Panc1 (cell line): Measurements from ENCODE around the gene E2F1. TPM values are rescaled to one million over a fixed set of nuclear protein-coding genes. Genes with fewer than 3 reads are reported as not detected.

Experiments used
- ATAC-seq: fragments of 200-7000 bp; cut with Tn5 transposase; 2 replicates; pipeline ENCODE4 v1.9.1; 2020; ENCODE audit warnings: mild to moderate bottlenecking, moderate library complexity
- BruUV-seq: library from RNA; stranded (reverse); fragments of 400-500 nt; replicated peaks from 2 replicates; lab custom pipeline; 2021; lab: Mats Ljungman, UMichigan
- CTCF ChIA-PET: fragments of 300-600 bp; sonication (Branson Sonifier 250); formaldehyde crosslinking; loops from one replicate; lab custom pipeline; 2022; ENCODE audit warnings: antibody characterized with exemption; lab: Charles Lee
- POLR2A ChIA-PET: fragments of 300-600 bp; sonication (Branson Sonifier 250); formaldehyde crosslinking; loops from one replicate; lab custom pipeline; 2022; ENCODE audit warnings: antibody characterized with exemption; lab: Charles Lee
- DNase-seq: peaks from one replicate; pipeline ENCODE4 v3.0.0-alpha.2; 2010; ENCODE audit warnings: low read depth, low spot score
- H3K27ac ChIP-seq: 2 replicates; pipeline ENCODE4 v1.5.1; 2011; ENCODE audit warnings: mild to moderate bottlenecking, low read length, inconsistent platforms
- H3K27me3 ChIP-seq: fragments of 200-500 bp; sonication (Bioruptor generic); 2 replicates; pipeline ENCODE4 v1.6.0; 2014; ENCODE audit warnings: low read length, inconsistent platforms; ENCODE audit not compliant: control insufficient read depth, insufficient read depth
- H3K36me3 ChIP-seq: fragments of 200-500 bp; sonication (Bioruptor generic); 2 replicates; pipeline ENCODE4 v1.5.1; 2014; ENCODE audit warnings: inconsistent platforms, mild to moderate bottlenecking, low read length, moderate library complexity; ENCODE audit not compliant: control insufficient read depth, insufficient read depth
- H3K4me1 ChIP-seq: 2 replicates; pipeline ENCODE4 v1.5.1; 2011; ENCODE audit warnings: inconsistent platforms, mild to moderate bottlenecking, low read length, moderate library complexity; ENCODE audit not compliant: control insufficient read depth, insufficient read depth
- H3K4me3 ChIP-seq, 2 experiments: 2 replicates each; pipeline ENCODE4 v1.5.1; 2011 to 2012; ENCODE audit warnings: low read depth in 2 of 2, low read length in 2 of 2, mild to moderate bottlenecking in 2 of 2, inconsistent platforms in 1 of 2, moderate library complexity in 1 of 2
- H3K9me3 ChIP-seq: fragments of 200-500 bp; sonication (Bioruptor generic); 2 replicates; pipeline ENCODE4 v1.5.1; 2014; ENCODE audit warnings: low read depth, mild to moderate bottlenecking, inconsistent platforms, low read length, moderate library complexity; ENCODE audit not compliant: control insufficient read depth, insufficient read depth
- CTCF ChIP-seq: fragments of 450-650 bp; IDR thresholded peaks from 2 replicates; pipeline ENCODE4 v1.5.1; 2017; ENCODE audit warnings: mild to moderate bottlenecking
- POLR2AphosphoS5 ChIP-seq: IDR thresholded peaks from 2 replicates; pipeline ENCODE4 v1.6.1; 2012; ENCODE audit warnings: mild to moderate bottlenecking, low read depth, low read length, moderate library complexity
- REST ChIP-seq, 2 experiments: IDR thresholded peaks; 2 replicates each; pipeline ENCODE4 v1.6.1; 2011 to 2012; ENCODE audit warnings: low read depth in 2 of 2, control low read depth in 1 of 2, low read length in 1 of 2, mild to moderate bottlenecking in 1 of 2, moderate library complexity in 1 of 2; ENCODE audit not compliant: insufficient read depth in 1 of 2
- SIN3A ChIP-seq: IDR thresholded peaks from 2 replicates; pipeline ENCODE4 v1.6.1; 2012; ENCODE audit warnings: low read depth, mild to moderate bottlenecking, low read length, moderate library complexity, borderline replicate concordance; ENCODE audit not compliant: insufficient read depth
- TCF7L2 ChIP-seq: IDR thresholded peaks from 2 replicates; pipeline ENCODE4 v1.6.1; 2011; ENCODE audit warnings: mild to moderate bottlenecking, low read depth, low read length, inconsistent platforms
- in situ Hi-C: cut with HindIII; loops from 2 replicates; pipeline ENCODE4 v1.10.0; 2016; ENCODE audit warnings: low sequenced_read_pairs, low pct_unique_long_range_greater_than_20kb
- intact Hi-C: fragments of 100-400 bp; cut with micrococcal nuclease; formaldehyde crosslinking; loops from one replicate; pipeline ENCODE4 v1.10.0; 2022; ENCODE audit not compliant: unreplicated experiment
- total RNA-seq: library from RNA; stranded (reverse); gene quantifications from one replicate; pipeline ENCODE4 v1.2.1, GENCODE V29; 2021; ENCODE audit not compliant: unreplicated experiment

Gene E2F1
- total RNA-seq, 1 experiment from 2014 or later: 64.2 TPM

- peak overlapping the region; percentile 91 for H3K27ac ChIP-seq
- peaks cover 24% of the 10 kb centered on the region for H3K4me1 ChIP-seq
These were observed 13.1 kb downstream of the E2F1 start for GRCh38 chr20:33673114-33673409.

GRCh38 chr20:33672426-33673113 lies 13.6 kb downstream of the E2F1 start:
- Histone ChIP-seq H3K27ac (peak overlapping the region; percentile 91), H3K4me3 (peak overlapping the region; percentile 74 to 76), H3K36me3 (peaks cover 6% of the 10 kb centered on the region; the same call in 1 of the 2 replicates), H3K4me1 (peaks cover 24% of the 10 kb centered on the region), H3K9me3 (no peaks in the 10 kb centered on the region), H3K27me3 (no peaks in the 10 kb centered on the region)
- ChIA-PET POLR2A (no interaction called here), CTCF (interaction anchor here (0.6 kb wide), 1 partner anchor 206 kb away, joined by 6 read pairs; no protein-coding TSS in a partner anchor)
- BruUV-seq: no TSS peak
- ATAC-seq (no peak), DNase-seq (no peak)
- TF ChIP-seq REST (IDR thresholded peaks at IDR 0.05; ENCODE audit: insufficient read depth in 1 of 2, low read depth in 2 of 2, low read length in 1 of 2): no peak
- no peak for TF ChIP-seq CTCF
- intact Hi-C loops: no loop called here
- in situ Hi-C loops: no loop called here

More at GRCh38 chr20:33673114-33673409, 13.1 kb downstream of the E2F1 start:
- DNase-seq (no peak), ATAC-seq (no peak)
- H3K4me3 ChIP-seq: peak overlapping the region; percentile 74 to 76
- TF ChIP-seq CTCF (no peak), SIN3A (no peak), POLR2AphosphoS5 (no peak), REST (IDR thresholded peaks at IDR 0.05; ENCODE audit: insufficient read depth in 1 of 2, low read depth in 2 of 2, low read length in 1 of 2) (no peak), TCF7L2 (no peak)
- peaks cover 6% of the 10 kb centered on the region; the same call in 1 of the 2 replicates for H3K36me3 ChIP-seq
- ChIA-PET POLR2A (no interaction called here), CTCF (interaction anchor here (0.6 kb wide), 1 partner anchor 207 kb away, joined by 6 read pairs; no protein-coding TSS in a partner anchor)
- in situ Hi-C loops (no loop called here), intact Hi-C loops (no loop called here)
- no TSS peak for BruUV-seq
- no peaks in the 10 kb centered on the region for H3K9me3 ChIP-seq
- no peaks in the 10 kb centered on the region for H3K27me3 ChIP-seq
